Smooth muscle cell (in vitro differentiated cells): ENCODE data around the gene MTCL1. TPM values are rescaled to one million over a fixed set of nuclear protein-coding genes. Genes with fewer than 3 reads are reported as not detected.
A peak's percentile ranks its signal among the peaks of the same experiment; 100 is the strongest.

Experiments used
- DNase-seq: peaks from one replicate; lab custom pipeline; 2025; ENCODE audit not compliant: unreplicated experiment; lab: John Stamatoyannopoulos, UW
- H2AFZ ChIP-seq: fragments of 200-600 bp; sonication (generic); 2 replicates; pipeline ENCODE4 v1.6.0; 2016; ENCODE audit warnings: antibody characterized with exemption, low read depth, mild to moderate bottlenecking
- H3F3A ChIP-seq: fragments of 200-600 bp; sonication (generic); 2 replicates; pipeline ENCODE4 v1.6.0; 2017; ENCODE audit warnings: antibody characterized with exemption, low read depth
- H3K27ac ChIP-seq: fragments of 200-600 bp; sonication (generic); 2 replicates; pipeline ENCODE4 v1.5.1; 2016; ENCODE audit warnings: low read depth, mild to moderate bottlenecking
- H3K27me3 ChIP-seq: fragments of 200-600 bp; sonication (generic); 2 replicates; pipeline ENCODE4 v1.6.1; 2016; ENCODE audit warnings: low read depth, mild to moderate bottlenecking
- H3K36me3 ChIP-seq: fragments of 200-600 bp; sonication (generic); 2 replicates; pipeline ENCODE4 v1.5.1; 2016; ENCODE audit warnings: low read depth
- H3K4me1 ChIP-seq: fragments of 200-600 bp; sonication (generic); 2 replicates; pipeline ENCODE4 v1.5.1; 2016; ENCODE audit warnings: low read depth
- H3K4me2 ChIP-seq: fragments of 200-600 bp; sonication (generic); 2 replicates; pipeline ENCODE4 v1.6.0; 2016; ENCODE audit warnings: mild to moderate bottlenecking
- H3K4me3 ChIP-seq: fragments of 200-600 bp; sonication (generic); 2 replicates; pipeline ENCODE4 v1.5.1; 2016; ENCODE audit warnings: mild to moderate bottlenecking
- H3K79me2 ChIP-seq: fragments of 200-600 bp; sonication (generic); 2 replicates; pipeline ENCODE4 v1.6.0; 2016; ENCODE audit warnings: low read depth, mild to moderate bottlenecking
- H3K9ac ChIP-seq: fragments of 200-600 bp; sonication (generic); 2 replicates; pipeline ENCODE4 v1.6.0; 2016; ENCODE audit warnings: low read depth
- H3K9me3 ChIP-seq: fragments of 200-600 bp; sonication (generic); replicated peaks from 2 replicates; pipeline ENCODE4 v1.5.1; 2016; ENCODE audit warnings: low read depth
- H4K20me1 ChIP-seq: fragments of 200-600 bp; sonication (generic); 2 replicates; pipeline ENCODE4 v1.6.0; 2016; ENCODE audit warnings: low read depth
- CTCF ChIP-seq: fragments of 200-600 bp; sonication (generic); IDR thresholded peaks from 2 replicates; pipeline ENCODE4 v1.5.1; 2017; ENCODE audit warnings: borderline replicate concordance, mild to moderate bottlenecking, antibody characterized with exemption; ENCODE audit not compliant: insufficient read depth, poor library complexity, severe bottlenecking
- WGBS: methylation state at CpG from one replicate; pipeline ENCODE4 v1.1.7; 2016; ENCODE audit warnings: low lambda C conversion rate; 5-methylcytosine and 5-hydroxymethylcytosine counted together
- polyA plus RNA-seq: library from polyadenylated mRNA; unstranded; fragments of >200 nt; fragmentation: Nextera tagmentation; extraction: Ambion mirVana; gene quantifications from 2 replicates; pipeline ENCODE4 v1.2.1, GENCODE V29; 2016
- total RNA-seq: library from RNA; depleted of rRNA; stranded (reverse); fragments of >200 nt; gene quantifications from 2 replicates; pipeline ENCODE4 v1.2.3, GENCODE V29; 2014

MTCL1 gene
- total and polyA plus RNA-seq, 2 experiments from 2014 or later = 5.5 to 15.2 TPM

GRCh38 chr18:8801263-8801901, 96.0 kb downstream of the MTCL1 start:
- no peaks in the 10 kb centered on the region for H3K9me3 ChIP-seq
- H3K27me3 ChIP-seq = no peaks in the 10 kb centered on the region
- H3K36me3 ChIP-seq = no peaks in the 10 kb centered on the region
- H4K20me1 ChIP-seq = no peaks in the 10 kb centered on the region
- H3K27ac ChIP-seq = peak overlapping the region; percentile 100
- H3K4me3 ChIP-seq = no peak overlapping the region
- TF ChIP-seq CTCF = no peak
- WGBS = 6% methylated on average over 9 of the region's 9 CpGs
- H3K4me1 ChIP-seq = peaks cover 36% of the 10 kb centered on the region
- peak overlapping the region; percentile 83 for H3K4me2 ChIP-seq
- no peak overlapping the region for H2AFZ ChIP-seq
- H3K9ac ChIP-seq = peak overlapping the region; percentile 92
- H3F3A ChIP-seq = peaks cover 4% of the 10 kb centered on the region
- no peaks in the 10 kb centered on the region for H3K79me2 ChIP-seq
- no peak for DNase-seq

GRCh38 chr18:8802017-8802672, 96.8 kb downstream of the MTCL1 start:
- DNase-seq = no peak
- no peaks in the 10 kb centered on the region for H3K36me3 ChIP-seq
- peak overlapping the region; percentile 92 for H3K9ac ChIP-seq
- 59% methylated on average over 6 of the region's 6 CpGs for WGBS
- no peak overlapping the region for H2AFZ ChIP-seq
- H3K27me3 ChIP-seq = no peaks in the 10 kb centered on the region
- H3K79me2 ChIP-seq = no peaks in the 10 kb centered on the region
- H3K4me1 ChIP-seq = peaks cover 36% of the 10 kb centered on the region
- no peaks in the 10 kb centered on the region for H4K20me1 ChIP-seq
- no peaks in the 10 kb centered on the region for H3K9me3 ChIP-seq
- H3K4me3 ChIP-seq = no peak overlapping the region
- H3F3A ChIP-seq = peaks cover 4% of the 10 kb centered on the region
- peak overlapping the region; percentile 83 for H3K4me2 ChIP-seq
- peak overlapping the region; percentile 100 for H3K27ac ChIP-seq
- no peak for TF ChIP-seq CTCF

GRCh38 chr18:8803063-8803795, 97.9 kb downstream of the MTCL1 start:
- no peak for TF ChIP-seq CTCF
- Histone ChIP-seq H2AFZ (no peak overlapping the region), H3K4me3 (no peak overlapping the region), H3K27ac (no peak overlapping the region), H3K79me2 (no peaks in the 10 kb centered on the region), H3F3A (peaks cover 4% of the 10 kb centered on the region), H3K9ac (no peak overlapping the region), H3K4me1 (peaks cover 30% of the 10 kb centered on the region), H3K27me3 (no peaks in the 10 kb centered on the region), H3K4me2 (no peak overlapping the region), H4K20me1 (no peaks in the 10 kb centered on the region), H3K9me3 (no peaks in the 10 kb centered on the region), H3K36me3 (no peaks in the 10 kb centered on the region)
- WGBS = 88% methylated on average over 8 of the region's 8 CpGs
- DNase-seq = no peak
